ENCODE data around the gene EIF3J. TPM values are rescaled to one million over a fixed set of nuclear protein-coding genes. Genes with fewer than 3 reads are reported as not detected.

The EIF3J gene
- total and polyA plus RNA-seq, 2 of the 4 experiments (the other 2 are of a cell fraction), result 51.6 to 59.9 TPM

- in situ Hi-C loops (cut with MboI; ENCODE audit: low sequenced_read_pairs) (no loop called here), intact Hi-C loops (cut with micrococcal nuclease) (no loop called here), dilution Hi-C loops (cut with HindIII; ENCODE audit: low sequenced_read_pairs, unreplicated experiment) (no loop called here)
- Histone ChIP-seq H4K91ac (ENCODE audit: insufficient read depth, low read depth, low read length) (no peak overlapping the region), H4K20me1 (ENCODE audit: insufficient read depth, low read length) (peaks cover 5% of the 10 kb centered on the region; the same call in 1 of the 2 replicates), H3K79me1 (ENCODE audit: low read depth in 1 of 2, low read length in 2 of 2) (peaks cover 0 to 7% of the 10 kb centered on the region in 2 experiments; a peak in 1 of 4 replicates), H3K4me2 (ENCODE audit: low read depth, low read length) (no peak overlapping the region), H3K36me3 (ENCODE audit: control insufficient read depth, insufficient read depth, low read length) (peaks cover 61% of the 10 kb centered on the region), H3K27me3 (ENCODE audit: control insufficient read depth, insufficient read depth, low read length) (no peaks in the 10 kb centered on the region), H3K9me1 (ENCODE audit: insufficient read depth, low read length) (peaks cover 11% of the 10 kb centered on the region; the same call in 1 of the 2 replicates), H3K18ac (ENCODE audit: low read depth, low read length) (no peak overlapping the region), H2BK5ac (ENCODE audit: low read depth, low read length, poor library complexity, severe bottlenecking) (no peak overlapping the region), H2AK9ac (replicated peaks; ENCODE audit: low read depth, low read length, poor library complexity) (no peak overlapping the region), H3K56ac (ENCODE audit: extremely low read depth, insufficient read depth, low read length) (no peak overlapping the region), H3K9ac (ENCODE audit: low read depth, low read length) (no peak overlapping the region), H2BK120ac (ENCODE audit: low read depth, low read length) (no peak overlapping the region), H3K27ac (ENCODE audit: insufficient read depth, low read length) (no peak overlapping the region), H3K14ac (replicated peaks; ENCODE audit: low read depth, low read length) (no peak overlapping the region), H3K4me3 (ENCODE audit: insufficient read depth, low read depth, low read length) (no peak overlapping the region), H2BK20ac (ENCODE audit: low read depth, low read length) (no peak overlapping the region), H2BK15ac (ENCODE audit: low read depth, low read length) (no peak overlapping the region), H2AK5ac (ENCODE audit: low read depth, low read length) (no peak overlapping the region), H3K9me3 (ENCODE audit: control insufficient read depth, insufficient read depth, low read length) (peaks cover 7% of the 10 kb centered on the region), H3K4me1 (ENCODE audit: control insufficient read depth, insufficient read depth, low read length) (peaks cover 3% of the 10 kb centered on the region), H3K23ac (ENCODE audit: low read depth, low read length) (no peak overlapping the region), H2AFZ (replicated peaks; ENCODE audit: low read length, poor library complexity) (no peak overlapping the region), H4K8ac (ENCODE audit: low read depth in 2 of 2, low read length in 2 of 2) (no peak overlapping the region), H3K4ac (ENCODE audit: low read depth, low read length) (no peak overlapping the region), H4K5ac (ENCODE audit: low read depth, low read length) (no peak overlapping the region)
- POLR2A ChIA-PET (ENCODE audit: unreplicated experiment), result no interaction called here
- WGBS, 2 experiments (ENCODE audit: extremely low coverage in 2 of 2, insufficient read length in 1 of 2), result 80% methylated on average over 1 of the region's 4 CpGs; no CpG with 5 or more reads in 1 of the 2 experiments
- DNase-seq (no peak), ATAC-seq (ENCODE audit: low read depth) (no peak)
- no TSS peak for BruUV-seq (replicated peaks)
- TF ChIP-seq NFE2L2 (IDR thresholded peaks at IDR 0.05; ENCODE audit: low read depth, low read length) (no peak), RAD21 (IDR thresholded peaks at IDR 0.05; ENCODE audit: low read length) (no peak), POLR2A (IDR thresholded peaks at IDR 0.05; ENCODE audit: low read depth, low read length) (no peak), MAFK (IDR thresholded peaks at IDR 0.05; ENCODE audit: low read depth, low read length) (no peak), BHLHE40 (IDR thresholded peaks at IDR 0.05; ENCODE audit: low read depth, low read length) (no peak), FOS (IDR thresholded peaks at IDR 0.05; ENCODE audit: low read depth, low read length) (no peak), CHD1 (IDR thresholded peaks at IDR 0.05; ENCODE audit: low read depth, low read length) (no peak), RFX5 (IDR thresholded peaks at IDR 0.05; ENCODE audit: low read depth, low read length) (no peak), CTCF (conservative IDR thresholded peaks at IDR 0.05; ENCODE audit: low read depth, low read length) (no peak), CEBPB (IDR thresholded peaks at IDR 0.05; ENCODE audit: low read depth, low read length) (no peak), USF2 (IDR thresholded peaks at IDR 0.05; ENCODE audit: low read depth, low read length) (no peak), MAZ (IDR thresholded peaks at IDR 0.05; ENCODE audit: borderline replicate concordance, low read depth, low read length) (no peak), RCOR1 (IDR thresholded peaks at IDR 0.05; ENCODE audit: insufficient replicate concordance, low read length) (no peak), MXI1 (IDR thresholded peaks at IDR 0.05; ENCODE audit: borderline replicate concordance, low read depth, low read length) (no peak)
- CTCF ChIA-PET, result no interaction called here
Measured at GRCh38 chr15:44566155-44566540, 29.2 kb downstream of the EIF3J start.
